CD14-positive monocyte (primary cell): ENCODE data around the gene ZNF491. TPM values are rescaled to one million over a fixed set of nuclear protein-coding genes. Genes with fewer than 3 reads are reported as not detected.

Experiments used
- DNase-seq, 3 donors: peaks; one replicate each; pipeline ENCODE4 v3.0.0-alpha.2; 2011 to 2022
- H2AFZ ChIP-seq: 2 replicates; pipeline ENCODE4 v1.6.0; 2012; ENCODE audit warnings: mild to moderate bottlenecking, low read depth, low read length, inconsistent platforms; ENCODE audit not compliant: insufficient read depth, poor library complexity, severe bottlenecking
- H3K27ac ChIP-seq, 2 donors: 1 replicate in 1 of 2; 2 replicates in 1 of 2; pipeline ENCODE4 v1.5.1; 2012 to 2013; ENCODE audit warnings: low read length in 2 of 2, control low read depth in 1 of 2, inconsistent platforms in 1 of 2, low read depth in 1 of 2, mild to moderate bottlenecking in 1 of 2
- H3K27me3 ChIP-seq, 2 donors: one replicate each; pipeline versions ENCODE4 v1.6.0 to v1.6.1; 2011 to 2013; ENCODE audit warnings: low read length in 2 of 2; ENCODE audit not compliant: control insufficient read depth in 2 of 2, insufficient read depth in 2 of 2
- H3K36me3 ChIP-seq, 2 donors: replicated peaks in 1 of 2; 1 replicate in 1 of 2; 2 replicates in 1 of 2; pipeline versions ENCODE4 v1.5.1 to v1.6.1; 2012 to 2013; ENCODE audit warnings: low read length in 2 of 2, control low read depth in 1 of 2, inconsistent platforms in 1 of 2, mild to moderate bottlenecking in 1 of 2; ENCODE audit not compliant: insufficient read depth in 2 of 2, control insufficient read depth in 1 of 2
- H3K4me1 ChIP-seq, 2 donors: 1 replicate in 1 of 2; 2 replicates in 1 of 2; pipeline versions ENCODE4 v1.5.1 to v1.6.1; 2012 to 2013; ENCODE audit warnings: low read length in 2 of 2, control low read depth in 1 of 2, inconsistent platforms in 1 of 2, mild to moderate bottlenecking in 1 of 2, moderate library complexity in 1 of 2; ENCODE audit not compliant: insufficient read depth in 2 of 2, control insufficient read depth in 1 of 2
- H3K4me2 ChIP-seq: replicated peaks from 2 replicates; pipeline ENCODE3; 2012; ENCODE audit warnings: low read length, moderate library complexity, mild to moderate bottlenecking; ENCODE audit not compliant: poor library complexity, severe bottlenecking; ENCODE audit errors: extremely low read depth
- H3K4me3 ChIP-seq, 3 experiments: fragments of 200-600 bp in 1 of 3; sonication (generic) in 1 of 3; replicated peaks in 1 of 3; 1 replicate in 2 of 3; 2 replicates in 1 of 3; pipeline ENCODE4 v1.5.1; 2011 to 2013; ENCODE audit warnings: low read length in 3 of 3, mild to moderate bottlenecking in 3 of 3, control low read depth in 2 of 3, low read depth in 2 of 3, inconsistent platforms in 1 of 3, moderate library complexity in 1 of 3
- H3K79me2 ChIP-seq: 2 replicates; pipeline ENCODE4 v1.6.0; 2012; ENCODE audit warnings: mild to moderate bottlenecking, control low read depth, inconsistent platforms, low read length, moderate library complexity; ENCODE audit not compliant: insufficient read depth
- H3K9ac ChIP-seq: 2 replicates; pipeline ENCODE4 v1.6.0; 2017; ENCODE audit warnings: low read length, mild to moderate bottlenecking; ENCODE audit not compliant: insufficient read depth, poor library complexity, severe bottlenecking
- H3K9me3 ChIP-seq, 2 donors: replicated peaks in 1 of 2; 1 replicate in 1 of 2; 2 replicates in 1 of 2; pipeline versions ENCODE4 v1.5.1 to v1.6.1; 2012 to 2013; ENCODE audit warnings: low read length in 2 of 2, control low read depth in 1 of 2; ENCODE audit not compliant: control insufficient read depth in 1 of 2, insufficient read depth in 1 of 2
- H4K20me1 ChIP-seq: 2 replicates; pipeline ENCODE4 v1.6.0; 2012; ENCODE audit warnings: mild to moderate bottlenecking, low read length, control low read depth, moderate library complexity; ENCODE audit not compliant: insufficient read depth
- H3K27ac Mint-ChIP-seq, 7 donors: one replicate each; pipeline ENCODE4 v1.8.0; 2020; ENCODE audit warnings: mild to moderate bottlenecking in 7 of 7, mixed read lengths in 7 of 7, moderate library complexity in 6 of 7, inconsistent platforms in 2 of 7
- H3K27me3 Mint-ChIP-seq, 3 donors: one replicate each; pipeline ENCODE4 v1.8.0; 2021 to 2022; ENCODE audit warnings: low read depth in 3 of 3, mild to moderate bottlenecking in 3 of 3, mixed read lengths in 3 of 3, moderate library complexity in 3 of 3, inconsistent platforms in 1 of 3
- H3K36me3 Mint-ChIP-seq, 2 donors: one replicate each; pipeline ENCODE4 v1.8.0; 2020; ENCODE audit warnings: mixed read lengths in 2 of 2, inconsistent platforms in 1 of 2, mild to moderate bottlenecking in 1 of 2
- H3K4me1 Mint-ChIP-seq: one replicate; pipeline ENCODE4 v1.8.0; 2020; ENCODE audit warnings: mild to moderate bottlenecking, mixed read lengths
- H3K4me3 Mint-ChIP-seq, 2 donors: one replicate each; pipeline ENCODE4 v1.8.0; 2020; ENCODE audit warnings: mild to moderate bottlenecking in 2 of 2, mixed read lengths in 2 of 2, moderate library complexity in 1 of 2
- H3K9me3 Mint-ChIP-seq, 7 donors: one replicate each; pipeline ENCODE4 v1.8.0; 2020 to 2022; ENCODE audit warnings: mixed read lengths in 7 of 7, mild to moderate bottlenecking in 6 of 7, moderate library complexity in 6 of 7, inconsistent platforms in 2 of 7
- CTCF ChIP-seq: fragments of 200-600 bp; IDR thresholded peaks from one replicate; pipeline ENCODE4 v1.8.0; 2022; ENCODE audit warnings: antibody characterized with exemption, mild to moderate bottlenecking
- WGBS: methylation state at CpG from one replicate; pipeline ENCODE4 v1.1.5; 2013; ENCODE audit warnings: missing lambda C conversion rate; ENCODE audit not compliant: insufficient coverage; 5-methylcytosine and 5-hydroxymethylcytosine counted together
- intact Hi-C, 2 donors: fragments of 100-400 bp; cut with micrococcal nuclease; formaldehyde crosslinking; loops; one replicate each; pipeline versions ENCODE4 v1.15.0 to v1.15.1; 2023
- polyA plus RNA-seq, 3 donors: library from polyadenylated mRNA; depleted of rRNA in 1 of 3; unstranded in 2 of 3; stranded (reverse) in 1 of 3; fragments of 300-500 nt in 2 of 3; fragments of >200 nt in 1 of 3; fragmentation: Illumina TruSeq in 2 of 3; gene quantifications; 1 replicate in 2 of 3; 2 replicates in 1 of 3; pipeline ENCODE4 v1.2.3, GENCODE V29; 2012 to 2021

Gene ZNF491
- polyA plus RNA-seq, 3 donors, result 0.27 to 0.92 TPM; not detected in 1

- no peak overlapping the region for H3K4me2 ChIP-seq
- peaks cover 44 to 92% (median 86%) of the 10 kb centered on the region in 7 donors for H3K9me3 Mint-ChIP-seq
- intact Hi-C loops, result no loop called here
- H3K4me3 Mint-ChIP-seq, result no peak overlapping the region
- H2AFZ ChIP-seq, result no peak overlapping the region
- no peaks in the 10 kb centered on the region for H3K27me3 Mint-ChIP-seq
- no peaks in the 10 kb centered on the region for H3K4me1 Mint-ChIP-seq
- peaks cover 50 to 100% of the 10 kb centered on the region in 2 donors for H3K9me3 ChIP-seq
- peaks cover 44 to 74% of the 10 kb centered on the region in 2 donors for H3K36me3 ChIP-seq
- no peak overlapping the region for H3K9ac ChIP-seq
- H3K4me3 ChIP-seq, result peak overlapping the region in 1 of 3 experiments; percentile 36
- peaks cover 49 to 58% of the 10 kb centered on the region in 2 donors for H3K36me3 Mint-ChIP-seq
- no peaks in the 10 kb centered on the region for H4K20me1 ChIP-seq
- peaks cover 4% of the 10 kb centered on the region for H3K79me2 ChIP-seq
- H3K27me3 ChIP-seq, result no peaks in the 10 kb centered on the region
- H3K27ac Mint-ChIP-seq, result no peak overlapping the region
- no peak for TF ChIP-seq CTCF
- H3K27ac ChIP-seq, result no peak overlapping the region
- no peak for DNase-seq
- WGBS, result 92% methylated on average over 4 of the region's 7 CpGs
- no peaks in the 10 kb centered on the region for H3K4me1 ChIP-seq
Observed at GRCh38 chr19:11780431-11781020, 17.8 kb upstream of the ZNF491 start.

- Mint-ChIP-seq H3K4me1 (no peaks in the 10 kb centered on the region), H3K36me3 (peaks cover 46 to 50% of the 10 kb centered on the region in 2 donors), H3K27ac (no peak overlapping the region), H3K9me3 (peaks cover 49 to 91% (median 86%) of the 10 kb centered on the region in 7 donors), H3K4me3 (no peak overlapping the region), H3K27me3 (peaks cover 0 to 3% (median 0%) of the 10 kb centered on the region in 3 donors)
- intact Hi-C loops, result no loop called here
- H3K27ac ChIP-seq, result no peak overlapping the region
- H3K79me2 ChIP-seq, result no peaks in the 10 kb centered on the region
- peaks cover 44 to 66% of the 10 kb centered on the region in 2 donors for H3K36me3 ChIP-seq
- no peak overlapping the region for H3K4me2 ChIP-seq
- H3K9me3 ChIP-seq, result peaks cover 55 to 100% of the 10 kb centered on the region in 2 donors
- WGBS, result no CpG with 5 or more reads among the region's 5 CpGs
- peak overlapping the region in 1 of 3 experiments; percentile 36 for H3K4me3 ChIP-seq
- no peak for TF ChIP-seq CTCF
- DNase-seq, result no peak
- H3K27me3 ChIP-seq, result no peaks in the 10 kb centered on the region
- no peak overlapping the region for H2AFZ ChIP-seq
- no peaks in the 10 kb centered on the region for H3K4me1 ChIP-seq
- no peak overlapping the region for H3K9ac ChIP-seq
- no peaks in the 10 kb centered on the region for H4K20me1 ChIP-seq
Observed at GRCh38 chr19:11781295-11782057, 16.8 kb upstream of the ZNF491 start.
